Endodermal cell (in vitro differentiated cells): ENCODE results near the gene MTG2. TPM values are rescaled to one million over a fixed set of nuclear protein-coding genes. Genes with fewer than 3 reads are reported as not detected.

Experiments used
- DNase-seq: peaks from one replicate; pipeline ENCODE4 v3.0.0-alpha.2; 2017
- H3K27ac ChIP-seq: 2 replicates; pipeline ENCODE4 v1.5.1; 2013; ENCODE audit warnings: mild to moderate bottlenecking, low read depth, low read length, moderate library complexity
- H3K27me3 ChIP-seq: 2 replicates; pipeline ENCODE4 v1.6.1; 2013; ENCODE audit warnings: mild to moderate bottlenecking, low read length, moderate library complexity; ENCODE audit not compliant: insufficient read depth, control insufficient read depth, poor library complexity, severe bottlenecking
- H3K36me3 ChIP-seq: 2 replicates; pipeline ENCODE4 v1.7.0; 2013; ENCODE audit warnings: mild to moderate bottlenecking, low read length, moderate library complexity; ENCODE audit not compliant: control insufficient read depth, insufficient read depth
- H3K4me1 ChIP-seq: one replicate; pipeline ENCODE4 v1.7.0; 2013; ENCODE audit warnings: low read length; ENCODE audit not compliant: control insufficient read depth, insufficient read depth
- H3K4me3 ChIP-seq: 2 replicates; pipeline ENCODE4 v1.5.1; 2013; ENCODE audit warnings: mild to moderate bottlenecking, low read length, moderate library complexity
- H3K9ac ChIP-seq: 2 replicates; pipeline ENCODE4 v1.6.1; 2013; ENCODE audit warnings: mild to moderate bottlenecking, low read length, moderate library complexity; ENCODE audit not compliant: poor library complexity, severe bottlenecking; ENCODE audit errors: extremely low read depth
- H3K9me3 ChIP-seq: 2 replicates; pipeline ENCODE4 v1.6.1; 2013; ENCODE audit warnings: mild to moderate bottlenecking, low read length, moderate library complexity; ENCODE audit not compliant: control insufficient read depth
- H3K27ac Mint-ChIP-seq: 2 replicates; pipeline ENCODE4 v1.8.0; 2020; ENCODE audit warnings: mixed read lengths
- H3K27me3 Mint-ChIP-seq: 2 replicates; pipeline ENCODE4 v1.8.0; 2021; ENCODE audit warnings: mild to moderate bottlenecking, mixed read lengths; ENCODE audit not compliant: insufficient read depth
- H3K36me3 Mint-ChIP-seq: 2 replicates; pipeline ENCODE4 v1.8.0; 2020; ENCODE audit warnings: low read depth, mixed read lengths
- H3K4me1 Mint-ChIP-seq: 2 replicates; pipeline ENCODE4 v1.8.0; 2020; ENCODE audit warnings: mixed read lengths
- H3K4me3 Mint-ChIP-seq: 2 replicates; pipeline ENCODE4 v1.8.0; 2020; ENCODE audit warnings: mild to moderate bottlenecking, moderate library complexity, mixed read lengths
- H3K9me3 Mint-ChIP-seq: 2 replicates; pipeline ENCODE4 v1.8.0; 2020; ENCODE audit warnings: mild to moderate bottlenecking, mixed read lengths
- WGBS, 2 experiments: methylation state at CpG; one replicate each; pipeline versions ENCODE4 v1.1.5 to v1.1.7; 2013; ENCODE audit warnings: missing lambda C conversion rate in 2 of 2, mixed read lengths in 1 of 2; ENCODE audit not compliant: insufficient coverage in 1 of 2, insufficient read length in 1 of 2; 5-methylcytosine and 5-hydroxymethylcytosine counted together
- total RNA-seq, 2 donors: library from RNA; stranded (reverse); fragmentation: NEBNext Ultra II Directional in 1 of 2; extraction: Animal tissue kit (Norgen Biotek cat#: 25700) in 1 of 2; gene quantifications; 2 replicates in 1 of 2; 3 replicates in 1 of 2; pipeline ENCODE4 v1.2.1, GENCODE V29; 2021
- TF ChIP-seq, protein P1 (sequence below): fragments of 200-600 bp; sonication (generic); conservative IDR thresholded peaks from 2 replicates; pipeline ENCODE4 v1.5.0; 2021; ENCODE audit warnings: antibody characterized with exemption, mild to moderate bottlenecking

Gene MTG2
- total RNA-seq, 2 donors from 2014 or later = 28.2 to 29.6 TPM

GRCh38 chr20:62219992-62220665, 37.3 kb downstream of the MTG2 start, which contains the start of gene HRH3:
Gene HRH3 (minus strand): TSS chr20:62220278. CDS start chr20:62219970, 308 bp downstream.
- Mint-ChIP-seq H3K27ac (no peak within 1 kb of the TSS), H3K36me3 (no peaks in the 10 kb centered on the region), H3K4me1 (peaks cover 3% of the 10 kb centered on the region), H3K9me3 (no peaks in the 10 kb centered on the region), H3K27me3 (peaks cover 75% of the 10 kb centered on the region), H3K4me3 (peak within 1 kb of the TSS; percentile 37)
- Histone ChIP-seq H3K36me3 (no peaks in the 10 kb centered on the region), H3K4me1 (peaks cover 4% of the 10 kb centered on the region), H3K9me3 (no peaks in the 10 kb centered on the region), H3K27me3 (peaks cover 86% of the 10 kb centered on the region), H3K4me3 (no peak within 1 kb of the TSS), H3K27ac (no peak within 1 kb of the TSS), H3K9ac (no peak within 1 kb of the TSS)
- TF ChIP-seq, protein P1, sequence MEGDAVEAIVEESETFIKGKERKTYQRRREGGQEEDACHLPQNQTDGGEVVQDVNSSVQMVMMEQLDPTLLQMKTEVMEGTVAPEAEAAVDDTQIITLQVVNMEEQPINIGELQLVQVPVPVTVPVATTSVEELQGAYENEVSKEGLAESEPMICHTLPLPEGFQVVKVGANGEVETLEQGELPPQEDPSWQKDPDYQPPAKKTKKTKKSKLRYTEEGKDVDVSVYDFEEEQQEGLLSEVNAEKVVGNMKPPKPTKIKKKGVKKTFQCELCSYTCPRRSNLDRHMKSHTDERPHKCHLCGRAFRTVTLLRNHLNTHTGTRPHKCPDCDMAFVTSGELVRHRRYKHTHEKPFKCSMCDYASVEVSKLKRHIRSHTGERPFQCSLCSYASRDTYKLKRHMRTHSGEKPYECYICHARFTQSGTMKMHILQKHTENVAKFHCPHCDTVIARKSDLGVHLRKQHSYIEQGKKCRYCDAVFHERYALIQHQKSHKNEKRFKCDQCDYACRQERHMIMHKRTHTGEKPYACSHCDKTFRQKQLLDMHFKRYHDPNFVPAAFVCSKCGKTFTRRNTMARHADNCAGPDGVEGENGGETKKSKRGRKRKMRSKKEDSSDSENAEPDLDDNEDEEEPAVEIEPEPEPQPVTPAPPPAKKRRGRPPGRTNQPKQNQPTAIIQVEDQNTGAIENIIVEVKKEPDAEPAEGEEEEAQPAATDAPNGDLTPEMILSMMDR = no peak
- WGBS, 2 experiments = 1% methylated on average over 20 to 84 of the region's 84 CpGs
- DNase-seq = peak; percentile 94

DNA sequence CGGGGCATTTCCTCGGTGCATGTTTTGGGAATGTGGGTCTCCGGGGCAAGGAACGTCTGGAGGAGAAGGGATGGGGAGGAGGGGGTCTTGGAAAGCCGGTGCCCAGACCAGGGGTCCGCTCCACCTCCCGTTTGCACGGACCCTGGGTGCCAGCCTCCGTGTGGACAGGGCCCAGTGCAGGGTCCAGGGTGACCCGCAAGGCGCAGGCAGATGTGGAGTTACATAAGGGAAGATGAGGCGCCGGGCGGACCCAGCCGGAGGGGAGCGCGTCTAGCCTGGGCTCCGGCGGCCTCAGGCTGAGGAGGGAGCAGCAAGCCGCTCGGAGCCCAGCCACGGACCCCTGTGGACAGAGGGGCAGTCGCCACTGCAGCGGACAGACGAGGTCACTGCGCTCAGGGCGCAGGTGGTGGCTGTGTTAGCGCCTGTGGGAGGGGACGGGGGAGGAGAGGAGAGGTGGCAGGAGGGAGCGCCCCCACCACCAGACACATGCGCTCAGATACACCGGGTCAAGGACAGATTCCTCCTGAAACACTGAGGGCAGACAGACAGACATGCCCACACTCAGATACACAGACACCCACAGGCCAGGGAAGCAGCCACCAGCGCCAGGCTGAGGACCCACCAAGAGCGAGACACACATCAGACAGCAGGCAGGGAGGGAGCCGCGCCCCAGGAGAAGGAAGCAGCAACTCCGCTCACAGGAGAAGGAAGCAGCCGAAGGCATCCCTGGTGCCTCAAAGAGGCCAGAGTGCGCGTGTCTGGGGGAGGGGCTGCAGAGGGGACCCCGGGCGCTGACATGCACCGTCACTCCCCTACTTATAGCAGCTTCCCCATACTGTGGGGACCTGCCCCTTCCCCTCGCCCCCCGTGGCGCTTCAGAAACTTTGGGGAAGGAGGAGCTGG, 38.1 kb downstream of the MTG2 start:
- Histone ChIP-seq H3K27me3 (peaks cover 87% of the 10 kb centered on the region), H3K36me3 (no peaks in the 10 kb centered on the region), H3K9me3 (no peaks in the 10 kb centered on the region), H3K27ac (no peak overlapping the region), H3K4me3 (no peak overlapping the region), H3K4me1 (peaks cover 4% of the 10 kb centered on the region), H3K9ac (no peak overlapping the region)
- WGBS, 2 experiments = 5 to 8% methylated on average over 24 to 45 of the region's 46 CpGs
- Mint-ChIP-seq H3K27ac (no peak overlapping the region), H3K4me1 (peaks cover 3% of the 10 kb centered on the region), H3K9me3 (no peaks in the 10 kb centered on the region), H3K4me3 (peak overlapping the region; percentile 30), H3K36me3 (no peaks in the 10 kb centered on the region), H3K27me3 (peaks cover 78% of the 10 kb centered on the region)
- TF ChIP-seq, protein P1 = no peak
- peak; percentile 72 for DNase-seq

DNA sequence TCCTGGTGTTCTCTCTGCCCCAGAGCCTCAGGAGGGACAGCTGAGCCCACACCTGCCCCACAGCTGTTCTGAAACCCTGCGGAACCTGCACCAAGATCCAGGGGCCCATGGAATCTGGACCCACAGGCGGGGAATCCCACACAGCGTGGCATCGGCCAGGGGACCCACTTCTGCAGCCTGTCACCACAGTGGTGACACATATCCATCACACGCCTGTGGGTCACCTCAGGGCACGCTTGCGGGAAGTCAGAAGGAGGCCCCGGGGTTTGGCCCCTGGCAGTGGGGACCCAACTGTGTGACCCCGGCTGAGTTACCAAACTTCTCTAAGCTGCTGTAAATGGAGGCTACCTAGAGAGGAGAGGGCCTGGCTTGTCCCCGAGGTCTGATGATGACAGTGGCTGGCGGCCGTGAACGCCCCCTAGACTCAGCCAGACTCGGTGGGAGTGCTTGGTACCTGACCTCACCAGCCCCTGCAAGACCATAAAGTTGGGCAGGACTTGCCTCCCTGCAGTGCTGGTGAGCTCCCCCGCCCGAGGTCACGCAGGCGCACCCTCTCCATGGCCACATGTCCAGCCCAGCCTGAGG, 39.5 kb downstream of the MTG2 start:
- H3K36me3 Mint-ChIP-seq = no peaks in the 10 kb centered on the region
- Histone ChIP-seq H3K4me1 (peaks cover 4% of the 10 kb centered on the region), H3K9ac (no peak overlapping the region), H3K27me3 (peaks cover 86% of the 10 kb centered on the region), H3K9me3 (no peaks in the 10 kb centered on the region), H3K36me3 (no peaks in the 10 kb centered on the region), H3K27ac (no peak overlapping the region), H3K4me3 (no peak overlapping the region)
- TF ChIP-seq, protein P1 = no peak
- H3K9me3 Mint-ChIP-seq = no peaks in the 10 kb centered on the region
- peaks cover 74% of the 10 kb centered on the region for H3K27me3 Mint-ChIP-seq
- no peak overlapping the region for H3K4me3 Mint-ChIP-seq
- peaks cover 3% of the 10 kb centered on the region for H3K4me1 Mint-ChIP-seq
- WGBS, 2 experiments = 84 to 87% methylated on average over 15 to 18 of the region's 18 CpGs
- no peak overlapping the region for H3K27ac Mint-ChIP-seq
- no peak for DNase-seq
